HepG2 (cell line): Measurements from ENCODE around the gene CAPN2. TPM values are rescaled to one million over a fixed set of nuclear protein-coding genes. Genes with fewer than 3 reads are reported as not detected.

ENCODE experiments used
- ATAC-seq: fragments of 200-7000 bp; cut with Tn5 transposase; 3 replicates; pipeline ENCODE4 v1.9.1; 2020; ENCODE audit warnings: mild to moderate bottlenecking, moderate library complexity
- BruUV-seq: library from RNA; stranded (reverse); fragments of 400-500 nt; replicated peaks from 2 replicates; lab custom pipeline; 2021; lab: Mats Ljungman, UMichigan
- CTCF ChIA-PET: fragments of 300-600 bp; formaldehyde crosslinking; extraction: SDS; loops from one replicate; lab custom pipeline; 2021; ENCODE audit warnings: low total read pairs, inconsistent platforms, low intra/inter-chr PET ratio; lab: Yijun Ruan, JAX
- POLR2A ChIA-PET: fragments of 350-600 bp; sonication (Branson Sonifier 250); formaldehyde crosslinking; loops from one replicate; lab custom pipeline; 2020; ENCODE audit warnings: antibody characterized with exemption, inconsistent platforms; lab: Yijun Ruan, JAX
- DNase-seq: peaks from one replicate; pipeline ENCODE4 v3.0.0-alpha.2; 2015; ENCODE audit warnings: low spot score
- FAIRE-seq: peaks from 3 replicates; lab custom pipeline; 2011; peaks lifted over from hg19 to GRCh38; lab: Jason Lieb, UNC
- H2AFZ ChIP-seq: one replicate; pipeline ENCODE4 v1.6.1; 2011; ENCODE audit warnings: low read length, inconsistent platforms
- H3K27ac ChIP-seq: fragments of 300-600 bp; 3 replicates; pipeline ENCODE4 v1.8.0; 2011; ENCODE audit warnings: mixed run types, mild to moderate bottlenecking, mixed read lengths, low read length, inconsistent platforms; ENCODE audit not compliant: insufficient read depth; ENCODE audit errors: extremely low read length
- H3K27me3 ChIP-seq, 2 experiments: fragments of 200-600 bp in 1 of 2; 2 replicates in 1 of 2; 3 replicates in 1 of 2; pipeline versions ENCODE4 v1.6.0 to v1.8.0; 2011; ENCODE audit warnings: low read length in 2 of 2, mild to moderate bottlenecking in 2 of 2, moderate library complexity in 2 of 2, inconsistent platforms in 1 of 2; ENCODE audit not compliant: insufficient read depth in 2 of 2, control insufficient read depth in 1 of 2
- H3K36me3 ChIP-seq, 2 experiments: fragments of 200-600 bp in 1 of 2; replicated peaks in 1 of 2; 2 replicates in 1 of 2; 3 replicates in 1 of 2; pipeline versions ENCODE4 v1.5.1 to v1.8.0; 2011; ENCODE audit warnings: low read length in 2 of 2, inconsistent platforms in 1 of 2; ENCODE audit not compliant: insufficient read depth in 2 of 2, control insufficient read depth in 1 of 2
- H3K4me1 ChIP-seq: 2 replicates; pipeline ENCODE4 v1.5.1; 2012; ENCODE audit warnings: low read length, inconsistent platforms; ENCODE audit not compliant: insufficient read depth
- H3K4me2 ChIP-seq: 2 replicates; pipeline ENCODE4 v1.6.0; 2011; ENCODE audit warnings: low read depth, low read length, inconsistent platforms
- H3K4me3 ChIP-seq, 3 experiments: fragments of 200-600 bp in 1 of 3; sonication (generic), shearing (Covaris generic) in 1 of 3; replicated peaks in 1 of 3; 2 replicates each; pipeline ENCODE4 v1.5.1; 2011 to 2016; ENCODE audit warnings: low read length in 3 of 3, inconsistent platforms in 2 of 3, low read depth in 2 of 3, mild to moderate bottlenecking in 2 of 3, control low read depth in 1 of 3, mixed read lengths in 1 of 3; ENCODE audit not compliant: insufficient read depth in 1 of 3
- H3K79me2 ChIP-seq: one replicate; pipeline ENCODE4 v1.6.1; 2011; ENCODE audit warnings: low read length, inconsistent platforms; ENCODE audit not compliant: insufficient read depth
- H3K9ac ChIP-seq: 2 replicates; pipeline ENCODE4 v1.6.0; 2011; ENCODE audit warnings: mild to moderate bottlenecking, low read depth, low read length, inconsistent platforms; ENCODE audit not compliant: insufficient read depth
- H3K9me3 ChIP-seq: 2 replicates; pipeline ENCODE4 v1.5.1; 2012; ENCODE audit warnings: mild to moderate bottlenecking, low read length
- H4K20me1 ChIP-seq: 2 replicates; pipeline ENCODE4 v1.6.0; 2011; ENCODE audit warnings: inconsistent platforms, mild to moderate bottlenecking, low read length, moderate library complexity; ENCODE audit not compliant: insufficient read depth
- HDAC1 ChIP-seq: sonication (generic); formaldehyde crosslinking; IDR thresholded peaks from 2 replicates; pipeline ENCODE4 v1.5.1; 2020; ENCODE audit warnings: mild to moderate bottlenecking, missing genetic modification reagents
- IRF2 ChIP-seq: IDR thresholded peaks from 2 replicates; pipeline ENCODE4 v1.6.1; 2018; ENCODE audit warnings: missing genetic modification reagents, missing compliant biosample characterization
- NFE2L1 ChIP-seq: sonication (generic); formaldehyde crosslinking; IDR thresholded peaks from 2 replicates; pipeline ENCODE4 v1.4.0; 2020; ENCODE audit warnings: missing genetic modification reagents, mild to moderate bottlenecking, borderline replicate concordance
- PLRG1 ChIP-seq: fragments of 450-650 bp; conservative IDR thresholded peaks from 2 replicates; pipeline ENCODE4 v1.6.1; 2016
- TEAD2 ChIP-seq: sonication (generic); formaldehyde crosslinking; IDR thresholded peaks from 2 replicates; pipeline ENCODE4 v1.9.0; 2021; ENCODE audit warnings: missing genetic modification reagents
- ZC3H13 ChIP-seq: sonication (generic); formaldehyde crosslinking; IDR thresholded peaks from 2 replicates; pipeline ENCODE4 v1.8.1; 2023; ENCODE audit warnings: mild to moderate bottlenecking, missing genetic modification reagents, moderate library complexity
- ZEB1 ChIP-seq: IDR thresholded peaks from 2 replicates; pipeline ENCODE4 v1.6.1; 2012; ENCODE audit warnings: mild to moderate bottlenecking, low read depth, inconsistent platforms; ENCODE audit not compliant: insufficient replicate concordance
- ZFP82 ChIP-seq: sonication (generic); formaldehyde crosslinking; IDR thresholded peaks from 2 replicates; pipeline ENCODE4 v1.5.1; 2020; ENCODE audit warnings: mild to moderate bottlenecking, missing genetic modification reagents, borderline replicate concordance
- ZNF337 ChIP-seq: sonication (generic); formaldehyde crosslinking; IDR thresholded peaks from 2 replicates; pipeline ENCODE4 v1.5.1; 2020; ENCODE audit warnings: missing genetic modification reagents, low read depth, mild to moderate bottlenecking, borderline replicate concordance
- ZNF44 ChIP-seq: sonication (generic); formaldehyde crosslinking; IDR thresholded peaks from 2 replicates; pipeline ENCODE4 v1.5.1; 2020; ENCODE audit warnings: mild to moderate bottlenecking, missing genetic modification reagents
- ZNF569 ChIP-seq: sonication (generic); formaldehyde crosslinking; IDR thresholded peaks from 2 replicates; pipeline ENCODE4 v1.5.0; 2020; ENCODE audit warnings: mild to moderate bottlenecking, missing genetic modification reagents, moderate library complexity, borderline replicate concordance
- ZNF773 ChIP-seq: sonication (generic); formaldehyde crosslinking; IDR thresholded peaks from 2 replicates; pipeline ENCODE4 v1.4.0; 2020; ENCODE audit warnings: missing genetic modification reagents, borderline replicate concordance
- ZSCAN31 ChIP-seq: sonication (generic); formaldehyde crosslinking; IDR thresholded peaks from 2 replicates; pipeline ENCODE4 v1.5.0; 2020; ENCODE audit warnings: low read depth, mild to moderate bottlenecking, missing genetic modification reagents
- WGBS: methylation state at CpG from one replicate; pipeline ENCODE4 v1.1.6; 2017; ENCODE audit warnings: low lambda C conversion rate; 5-methylcytosine and 5-hydroxymethylcytosine counted together
- in situ Hi-C: cut with HindIII; loops from 2 replicates; pipeline ENCODE4 v1.10.0; 2017; ENCODE audit warnings: low pct_unique_long_range_greater_than_20kb; ENCODE audit not compliant: extremely low pct_ligation_motif_present
- intact Hi-C: fragments of 100-400 bp; cut with micrococcal nuclease; formaldehyde crosslinking; loops from one replicate; pipeline ENCODE4 v1.10.0; 2022; ENCODE audit not compliant: unreplicated experiment
- polyA plus RNA-seq, 8 experiments: library from polyadenylated mRNA; depleted of rRNA in 3 of 8; stranded (reverse) in 7 of 8; unstranded in 1 of 8; fragments of >200 nt; fragmentation: Illumina TruSeq in 4 of 8; extraction: Trizol in 4 of 8; gene quantifications; 2 replicates each; pipeline versions ENCODE4 v1.2.1 to v1.2.3, GENCODE V29; 2011 to 2016; ENCODE audit warnings: low read depth in 4 of 8, missing spikeins in 1 of 8, mixed read lengths in 1 of 8; ENCODE audit not compliant: insufficient read depth in 1 of 8
- total RNA-seq, 5 experiments: library from RNA; depleted of rRNA; stranded (reverse); fragments of >200 nt; fragmentation: Illumina TruSeq; extraction: Trizol; gene quantifications; 2 replicates each; pipeline ENCODE4 v1.2.3, GENCODE V29; 2016; ENCODE audit warnings: low read depth in 1 of 5
- TF ChIP-seq, protein P1 (sequence below): sonication (generic); formaldehyde crosslinking; IDR thresholded peaks from 2 replicates; pipeline ENCODE4 v1.4.0; 2020; ENCODE audit warnings: missing genetic modification reagents
- TF ChIP-seq, protein P2 (sequence below): sonication (generic); formaldehyde crosslinking; IDR thresholded peaks from 2 replicates; pipeline ENCODE4 v1.4.0; 2020; ENCODE audit warnings: missing genetic modification reagents
- TF ChIP-seq, protein P3 (sequence below): sonication (generic); formaldehyde crosslinking; IDR thresholded peaks from 2 replicates; pipeline ENCODE4 v1.4.0; 2020; ENCODE audit warnings: missing genetic modification reagents; ENCODE audit errors: not compliant biosample characterization

The CAPN2 gene
- total and polyA plus RNA-seq, 2 of the 13 experiments (the other 11 are each of a cell fraction or from before 2014, with no cell fraction given), result 6.2 to 7.4 TPM

DNA sequence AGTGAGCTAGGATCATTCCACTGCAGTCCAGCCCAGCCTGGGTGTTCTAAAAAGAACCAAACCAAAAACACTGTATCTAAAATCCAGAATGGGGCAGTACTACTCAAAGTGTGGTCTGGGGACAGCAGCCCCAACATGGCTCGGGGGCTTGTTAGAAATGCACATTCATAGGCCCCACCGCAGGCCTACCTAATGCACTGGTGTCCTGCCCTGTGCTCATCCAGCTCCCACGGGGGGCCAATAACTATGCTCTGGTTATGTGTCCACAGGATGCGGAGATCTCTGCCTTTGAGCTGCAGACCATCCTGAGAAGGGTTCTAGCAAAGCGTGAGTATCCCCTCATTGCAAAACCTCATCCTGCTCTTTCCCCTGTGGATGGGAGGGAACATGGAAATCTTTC lies 51.5 kb downstream of the CAPN2 start:
- ChIA-PET POLR2A (interaction anchor here (2.2 kb wide), 1 partner anchor 13 kb away, joined by 6 read pairs; no protein-coding TSS in a partner anchor), CTCF (no interaction called here)

More for the DNA sequence above, 51.5 kb downstream of the CAPN2 start:
- DNase-seq (no peak), FAIRE-seq (no peak), ATAC-seq (no peak)
- no peak overlapping the region for H3K4me2 ChIP-seq
- intact Hi-C loops (no loop called here), in situ Hi-C loops (no loop called here)
- H3K27me3 ChIP-seq, result no peaks in the 10 kb centered on the region
- peaks cover 28% of the 10 kb centered on the region for H3K4me1 ChIP-seq
- BruUV-seq, result no TSS peak
- H2AFZ ChIP-seq, result no peak overlapping the region
- no peak overlapping the region for H3K9ac ChIP-seq
- no peak overlapping the region for H3K27ac ChIP-seq
- no peaks in the 10 kb centered on the region for H3K9me3 ChIP-seq
- H3K4me3 ChIP-seq, result no peak overlapping the region
- 100% methylated on average over 2 of the region's 5 CpGs for WGBS
- H4K20me1 ChIP-seq, result no peaks in the 10 kb centered on the region
- no peaks in the 10 kb centered on the region for H3K79me2 ChIP-seq
- no peaks in the 10 kb centered on the region for H3K36me3 ChIP-seq
- TF ChIP-seq ZNF569 (CRISPR knock-in tag), result no peak
- no peak for TF ChIP-seq ZEB1
- no peak for TF ChIP-seq ZC3H13 (CRISPR knock-in tag)
- no peak for TF ChIP-seq IRF2 (CRISPR knock-in tag)
- TF ChIP-seq ZNF44, result no peak
- TF ChIP-seq ZNF337, result no peak
- TF ChIP-seq PLRG1, result no peak
- no peak for TF ChIP-seq ZNF773
- TF ChIP-seq, protein P1, sequence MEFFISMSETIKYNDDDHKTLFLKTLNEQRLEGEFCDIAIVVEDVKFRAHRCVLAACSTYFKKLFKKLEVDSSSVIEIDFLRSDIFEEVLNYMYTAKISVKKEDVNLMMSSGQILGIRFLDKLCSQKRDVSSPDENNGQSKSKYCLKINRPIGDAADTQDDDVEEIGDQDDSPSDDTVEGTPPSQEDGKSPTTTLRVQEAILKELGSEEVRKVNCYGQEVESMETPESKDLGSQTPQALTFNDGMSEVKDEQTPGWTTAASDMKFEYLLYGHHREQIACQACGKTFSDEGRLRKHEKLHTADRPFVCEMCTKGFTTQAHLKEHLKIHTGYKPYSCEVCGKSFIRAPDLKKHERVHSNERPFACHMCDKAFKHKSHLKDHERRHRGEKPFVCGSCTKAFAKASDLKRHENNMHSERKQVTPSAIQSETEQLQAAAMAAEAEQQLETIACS (CRISPR knock-in tag), result no peak
- TF ChIP-seq NFE2L1 (CRISPR knock-in tag), result no peak
- TF ChIP-seq, protein P2, sequence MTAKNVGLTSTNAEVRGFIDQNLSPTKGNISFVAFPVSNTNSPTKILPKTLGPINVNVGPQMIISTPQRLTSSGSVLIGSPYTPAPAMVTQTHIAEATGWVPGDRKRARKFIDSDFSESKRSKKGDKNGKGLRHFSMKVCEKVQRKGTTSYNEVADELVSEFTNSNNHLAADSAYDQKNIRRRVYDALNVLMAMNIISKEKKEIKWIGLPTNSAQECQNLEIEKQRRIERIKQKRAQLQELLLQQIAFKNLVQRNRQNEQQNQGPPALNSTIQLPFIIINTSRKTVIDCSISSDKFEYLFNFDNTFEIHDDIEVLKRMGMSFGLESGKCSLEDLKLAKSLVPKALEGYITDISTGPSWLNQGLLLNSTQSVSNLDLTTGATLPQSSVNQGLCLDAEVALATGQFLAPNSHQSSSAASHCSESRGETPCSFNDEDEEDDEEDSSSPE (CRISPR knock-in tag), result no peak
- TF ChIP-seq, protein P3, sequence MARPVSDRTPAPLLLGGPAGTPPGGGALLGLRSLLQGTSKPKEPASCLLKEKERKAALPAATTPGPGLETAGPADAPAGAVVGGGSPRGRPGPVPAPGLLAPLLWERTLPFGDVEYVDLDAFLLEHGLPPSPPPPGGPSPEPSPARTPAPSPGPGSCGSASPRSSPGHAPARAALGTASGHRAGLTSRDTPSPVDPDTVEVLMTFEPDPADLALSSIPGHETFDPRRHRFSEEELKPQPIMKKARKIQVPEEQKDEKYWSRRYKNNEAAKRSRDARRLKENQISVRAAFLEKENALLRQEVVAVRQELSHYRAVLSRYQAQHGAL (CRISPR knock-in tag), result no peak
- no peak for TF ChIP-seq HDAC1 (CRISPR knock-in tag)
- TF ChIP-seq ZFP82, result no peak
- TF ChIP-seq TEAD2 (CRISPR knock-in tag), result no peak
- TF ChIP-seq ZSCAN31 (CRISPR knock-in tag), result no peak
